Stimulated activated CD4-positive, alpha-beta T cell treated with anti-CD3 and anti-CD28 coated beads, Interleukin-15, amount 100 ng/mL, for 1 hour (primary cell): Measurements from ENCODE around the gene SLC24A2.

Source experiments
- DNase-seq, 2 donors: peaks; one replicate each; pipeline ENCODE4 v3.0.0-alpha.2; 2020; ENCODE audit warnings: low read depth in 1 of 2, low spot score in 1 of 2

The SLC24A2 gene

GRCh38 chr9:19759066-19759465, 29.8 kb downstream of the SLC24A2 start:
- no peak for DNase-seq

- no peak for DNase-seq
Measured at GRCh38 chr9:19757745-19758144, 31.1 kb downstream of the SLC24A2 start.

GRCh38 chr9:19754921-19755320, 33.9 kb downstream of the SLC24A2 start:
- no peak for DNase-seq

GRCh38 chr9:19748278-19749126, 40.3 kb downstream of the SLC24A2 start:
- DNase-seq: no peak

- DNase-seq: no peak
Measured at GRCh38 chr9:19746223-19746622, 42.6 kb downstream of the SLC24A2 start.

- no peak for DNase-seq
Measured at GRCh38 chr9:19741178-19741577, 47.7 kb downstream of the SLC24A2 start.
